Astrocyte of the cerebellum (primary cell): ENCODE data around the gene FNIP2.
"Not testable (repeated sequence)": the region's sequence is repeated elsewhere in the genome, so short reads cannot be mapped to it uniquely, and the experiment has no call there.

ENCODE experiments used
- DNase-seq: peaks from one replicate; pipeline ENCODE4 v3.0.0-alpha.2; 2011; ENCODE audit warnings: low read depth
- H3K4me3 ChIP-seq: 2 replicates; pipeline ENCODE4 v1.5.1; 2011; ENCODE audit warnings: mild to moderate bottlenecking, low read depth, low read length, moderate library complexity
- in situ Hi-C: cut with HindIII; loops from 2 replicates; pipeline ENCODE4 v1.10.0; 2017; ENCODE audit warnings: low sequenced_read_pairs
- TF ChIP-seq, protein P1 (sequence below): IDR thresholded peaks from 2 replicates; pipeline ENCODE4 v1.5.1; 2012; ENCODE audit warnings: low read length, low read depth, moderate library complexity, mild to moderate bottlenecking; ENCODE audit errors: missing control alignments

The FNIP2 gene

DNA sequence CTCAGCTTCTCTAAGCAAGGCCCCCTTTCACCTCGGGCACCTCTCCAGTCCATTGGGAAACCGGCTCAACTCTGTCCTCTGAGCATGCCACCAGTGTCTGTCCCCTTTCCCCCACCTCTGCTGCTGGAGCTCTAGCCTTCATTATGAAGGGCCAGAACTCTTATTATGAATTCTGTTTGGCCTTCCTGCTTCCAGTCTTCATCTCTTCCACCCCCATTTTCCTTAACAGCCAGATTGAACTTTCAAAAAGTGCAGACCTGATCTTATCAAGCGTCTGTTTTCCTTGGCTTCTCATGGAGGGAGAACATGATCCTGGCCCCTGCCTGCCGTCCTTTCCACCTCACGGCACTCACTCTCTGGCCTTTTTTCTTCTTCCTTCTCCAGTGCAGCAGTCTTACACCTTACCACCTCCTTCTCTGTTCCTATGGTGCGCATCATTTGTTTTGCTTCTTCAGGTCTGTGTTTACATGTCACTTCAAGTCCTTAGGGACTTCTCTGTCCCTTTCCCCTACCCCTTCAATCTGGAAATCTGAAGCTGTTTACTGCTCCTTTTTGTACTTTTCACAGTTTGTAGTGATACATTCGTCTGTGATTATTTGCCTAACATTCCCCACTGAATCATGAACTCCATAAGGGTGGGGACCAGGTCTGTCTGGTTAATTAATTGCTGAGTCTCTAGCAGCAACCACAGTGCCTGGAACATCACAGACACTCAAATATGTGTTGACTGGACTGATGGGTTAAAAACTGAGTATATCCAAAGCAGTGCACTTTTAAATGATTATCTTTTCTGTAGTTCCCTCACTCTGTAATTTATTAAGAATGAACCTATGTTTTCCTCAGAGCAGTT lies 55.8 kb downstream of the FNIP2 start:
- in situ Hi-C loops = no loop called here
- DNase-seq = no peak
- no peak overlapping the region for H3K4me3 ChIP-seq

DNA sequence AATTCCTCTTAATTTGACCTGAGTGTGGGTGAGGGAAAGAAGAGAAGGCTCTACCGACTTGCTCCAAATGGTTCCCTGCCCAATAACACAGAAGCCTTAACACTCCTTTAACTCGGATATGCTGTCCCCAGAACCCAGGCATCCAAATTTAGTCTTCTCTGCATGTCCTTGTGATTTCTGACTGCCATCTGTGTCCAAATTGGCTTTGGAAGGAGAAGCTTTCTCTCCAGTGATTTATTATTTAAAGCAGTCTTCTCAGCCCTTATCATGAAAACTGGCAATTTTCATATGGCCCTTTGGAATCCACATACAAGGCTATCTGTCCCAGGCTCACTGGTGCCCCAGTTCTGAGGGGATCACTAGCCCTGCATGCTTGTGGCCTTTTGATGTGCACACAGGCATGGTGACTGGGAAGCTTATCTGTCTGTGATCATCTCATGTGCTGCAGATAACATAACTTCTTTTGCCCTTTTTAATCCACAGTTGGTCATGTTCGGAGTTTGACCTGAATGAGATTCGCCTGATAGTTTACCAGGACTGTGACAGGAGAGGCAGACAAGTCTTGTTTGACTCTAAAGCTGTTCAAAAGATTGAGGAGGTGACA lies 56.7 kb downstream of the FNIP2 start:
- in situ Hi-C loops = no loop called here
- TF ChIP-seq, protein P1, sequence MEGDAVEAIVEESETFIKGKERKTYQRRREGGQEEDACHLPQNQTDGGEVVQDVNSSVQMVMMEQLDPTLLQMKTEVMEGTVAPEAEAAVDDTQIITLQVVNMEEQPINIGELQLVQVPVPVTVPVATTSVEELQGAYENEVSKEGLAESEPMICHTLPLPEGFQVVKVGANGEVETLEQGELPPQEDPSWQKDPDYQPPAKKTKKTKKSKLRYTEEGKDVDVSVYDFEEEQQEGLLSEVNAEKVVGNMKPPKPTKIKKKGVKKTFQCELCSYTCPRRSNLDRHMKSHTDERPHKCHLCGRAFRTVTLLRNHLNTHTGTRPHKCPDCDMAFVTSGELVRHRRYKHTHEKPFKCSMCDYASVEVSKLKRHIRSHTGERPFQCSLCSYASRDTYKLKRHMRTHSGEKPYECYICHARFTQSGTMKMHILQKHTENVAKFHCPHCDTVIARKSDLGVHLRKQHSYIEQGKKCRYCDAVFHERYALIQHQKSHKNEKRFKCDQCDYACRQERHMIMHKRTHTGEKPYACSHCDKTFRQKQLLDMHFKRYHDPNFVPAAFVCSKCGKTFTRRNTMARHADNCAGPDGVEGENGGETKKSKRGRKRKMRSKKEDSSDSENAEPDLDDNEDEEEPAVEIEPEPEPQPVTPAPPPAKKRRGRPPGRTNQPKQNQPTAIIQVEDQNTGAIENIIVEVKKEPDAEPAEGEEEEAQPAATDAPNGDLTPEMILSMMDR = no peak
- H3K4me3 ChIP-seq = no peak overlapping the region
- DNase-seq = no peak

More for the DNA sequence above, 55.8 kb downstream of the FNIP2 start:
- TF ChIP-seq, protein P1 = no peak

DNA sequence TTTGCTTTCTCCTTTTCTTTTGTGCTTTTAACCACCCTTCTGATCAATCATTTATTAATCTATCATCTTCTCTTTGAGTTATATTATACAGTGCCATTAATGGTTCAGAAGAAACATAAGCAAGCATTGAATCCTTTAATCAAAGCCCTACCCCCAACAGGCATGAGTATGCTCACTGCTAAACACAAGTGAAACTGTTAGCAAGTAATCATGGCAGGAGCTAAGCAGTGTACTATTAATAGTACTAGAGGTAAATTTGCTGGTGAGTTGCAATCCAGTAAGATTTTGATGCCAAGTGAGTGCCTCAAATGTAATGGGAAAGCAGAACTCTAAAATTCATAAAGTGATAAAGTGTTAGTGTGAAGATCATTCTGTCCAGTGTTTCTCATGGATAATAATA lies 57.2 kb downstream of the FNIP2 start:
- DNase-seq = no peak
- TF ChIP-seq, protein P1 = no peak
- in situ Hi-C loops = no loop called here
- H3K4me3 ChIP-seq = no peak overlapping the region

DNA sequence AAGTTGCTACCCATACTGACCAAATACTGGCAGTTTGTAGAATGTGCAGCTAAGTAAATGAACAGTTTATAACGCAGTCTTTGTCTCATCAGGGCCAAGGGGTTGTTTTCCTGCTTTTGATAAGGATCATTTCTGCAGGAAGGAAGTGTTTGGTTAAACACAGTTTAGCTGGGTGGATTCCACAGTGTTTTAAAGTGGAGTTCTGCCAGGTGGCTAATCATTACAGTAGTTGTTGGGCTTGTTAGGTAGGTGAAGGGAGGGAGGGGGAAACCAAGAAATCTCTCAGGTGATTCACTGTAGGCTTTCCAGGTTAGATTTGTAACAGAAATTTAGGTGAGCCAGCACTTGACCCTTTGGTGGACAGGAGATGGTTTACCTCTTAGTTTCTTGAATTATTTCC lies 58.1 kb downstream of the FNIP2 start:
- no peak overlapping the region for H3K4me3 ChIP-seq
- no peak for DNase-seq
- in situ Hi-C loops = no loop called here

DNA sequence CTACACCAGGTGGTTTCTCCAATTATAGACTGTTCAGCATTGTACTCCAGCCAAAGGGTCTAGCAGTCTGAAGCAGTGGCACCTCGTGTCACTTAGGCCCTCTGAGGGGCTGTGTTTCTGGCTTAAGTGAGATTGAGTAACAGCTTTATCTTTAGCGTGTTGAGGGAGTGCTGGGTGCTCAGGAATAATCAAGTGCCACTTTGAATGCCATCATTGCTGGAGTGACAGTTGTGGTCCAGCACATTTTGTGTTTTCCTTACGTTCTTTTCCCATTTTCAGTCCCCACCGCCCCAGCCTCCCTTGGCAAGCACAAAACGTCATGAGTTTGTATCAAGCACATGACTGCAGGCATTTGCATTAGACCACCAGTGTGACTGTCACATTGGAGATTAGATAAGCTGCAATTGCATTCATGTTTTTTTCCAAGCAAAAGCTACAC lies 58.7 kb downstream of the FNIP2 start:
- in situ Hi-C loops = no loop called here
- no peak overlapping the region for H3K4me3 ChIP-seq
- TF ChIP-seq, protein P1 = no peak
- DNase-seq = no peak

More for the DNA sequence above, 58.1 kb downstream of the FNIP2 start:
- TF ChIP-seq, protein P1 = no peak

DNA sequence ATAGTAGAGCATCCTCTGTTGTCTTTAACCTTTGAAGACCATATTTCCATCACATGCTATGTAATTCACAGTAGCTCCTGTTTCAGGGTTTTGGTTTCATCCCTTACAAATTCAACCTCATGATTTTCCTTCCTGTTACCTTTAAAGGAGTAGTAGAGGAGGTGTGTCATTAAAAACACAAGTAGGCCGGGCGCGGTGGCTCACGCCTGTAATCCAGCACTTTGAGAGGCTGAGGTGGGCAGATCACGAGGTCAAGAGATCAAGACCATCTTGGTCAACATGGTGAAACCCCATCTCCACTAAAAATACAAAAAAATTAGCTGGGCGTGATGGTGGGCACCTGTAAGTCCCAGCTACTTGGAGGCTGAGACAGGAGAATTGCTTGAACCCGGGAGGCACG lies 59.3 kb downstream of the FNIP2 start:
- in situ Hi-C loops, H3K4me3 ChIP-seq, DNase-seq: not testable (repeated sequence)

DNA sequence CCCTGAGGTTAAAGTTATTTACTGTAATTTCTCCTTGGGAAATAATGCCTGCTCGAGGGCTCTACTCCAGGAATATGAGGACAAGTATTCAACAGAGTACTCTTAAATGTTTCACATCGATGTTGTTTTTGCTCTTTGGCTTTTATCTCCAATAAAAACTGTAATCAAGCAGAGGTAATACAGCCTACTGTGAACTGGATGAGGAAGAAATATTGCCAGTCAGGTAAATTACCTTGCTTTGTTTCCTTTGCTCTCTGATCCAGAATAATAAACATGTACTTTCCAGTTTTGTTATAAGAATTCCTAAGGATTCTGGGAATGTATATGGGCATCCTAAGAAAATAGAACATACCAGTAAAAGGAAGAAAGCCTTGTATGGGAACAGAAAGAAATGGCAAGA lies 60.4 kb downstream of the FNIP2 start:
- no peak overlapping the region for H3K4me3 ChIP-seq
- TF ChIP-seq, protein P1 = no peak
- in situ Hi-C loops = no loop called here
- DNase-seq = no peak
